HG02759 (cell line): ENCODE measurements around the gene PSME3IP1.
A peak's percentile ranks its signal among the peaks of the same experiment; 100 is the strongest.
"Not testable (repeated sequence)": the region's sequence is repeated elsewhere in the genome, so short reads cannot be mapped to it uniquely, and the experiment has no call there.

Source experiments
- ATAC-seq: cut with Tn5 transposase; IDR thresholded peaks from one replicate; pipeline ENCODE4 v1.9.1; 2021; ENCODE audit warnings: mild to moderate bottlenecking, moderate library complexity; ENCODE audit not compliant: unreplicated experiment

The PSME3IP1 gene

DNA sequence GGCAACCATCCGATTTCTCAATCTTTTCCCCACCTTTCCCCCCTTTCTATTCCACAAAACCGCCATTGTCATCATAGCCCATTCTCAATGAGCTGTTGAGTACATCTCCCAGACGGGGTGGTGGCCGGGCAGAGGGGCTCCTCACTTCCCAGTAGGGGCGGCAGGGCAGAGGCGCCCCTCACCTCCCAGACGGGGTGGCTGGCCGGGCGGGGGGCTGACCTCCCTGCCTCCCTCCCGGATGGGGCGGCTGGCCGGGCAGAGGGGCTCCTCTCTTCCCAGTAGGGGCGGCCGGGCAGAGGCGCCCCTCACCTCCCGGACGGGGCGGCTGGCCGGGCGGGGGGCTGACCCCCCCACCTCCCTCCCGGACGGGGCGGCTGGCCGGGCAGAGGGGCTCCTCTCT lies 14.5 kb upstream of the PSME3IP1 start:
- ATAC-seq, result not testable (repeated sequence)

- ATAC-seq, result no peak
Observed at GRCh38 chr16:57196753-57197152, 10.9 kb upstream of the PSME3IP1 start.

DNA sequence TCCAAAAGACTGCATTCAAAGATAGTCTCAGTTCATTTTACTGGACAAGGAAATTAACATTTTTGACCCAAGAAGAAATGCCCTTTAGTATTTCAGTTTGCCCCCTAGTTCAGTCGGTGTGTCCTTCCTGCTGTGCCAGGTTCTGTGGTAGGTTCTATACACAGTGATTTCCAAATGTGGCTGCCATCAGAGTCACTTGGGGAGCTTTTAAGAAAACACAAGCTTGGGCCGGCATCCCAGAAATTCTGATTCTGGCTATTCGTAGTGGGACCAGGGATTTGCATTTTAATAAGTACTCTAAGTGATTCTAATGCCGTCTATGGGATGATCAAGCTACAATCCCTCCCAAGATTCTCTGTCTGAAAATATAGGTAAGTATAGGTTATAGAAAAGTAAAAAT lies 10.4 kb upstream of the PSME3IP1 start:
- no peak for ATAC-seq

- no peak for ATAC-seq
Observed at GRCh38 chr16:57194512-57194911, 8.7 kb upstream of the PSME3IP1 start.

DNA sequence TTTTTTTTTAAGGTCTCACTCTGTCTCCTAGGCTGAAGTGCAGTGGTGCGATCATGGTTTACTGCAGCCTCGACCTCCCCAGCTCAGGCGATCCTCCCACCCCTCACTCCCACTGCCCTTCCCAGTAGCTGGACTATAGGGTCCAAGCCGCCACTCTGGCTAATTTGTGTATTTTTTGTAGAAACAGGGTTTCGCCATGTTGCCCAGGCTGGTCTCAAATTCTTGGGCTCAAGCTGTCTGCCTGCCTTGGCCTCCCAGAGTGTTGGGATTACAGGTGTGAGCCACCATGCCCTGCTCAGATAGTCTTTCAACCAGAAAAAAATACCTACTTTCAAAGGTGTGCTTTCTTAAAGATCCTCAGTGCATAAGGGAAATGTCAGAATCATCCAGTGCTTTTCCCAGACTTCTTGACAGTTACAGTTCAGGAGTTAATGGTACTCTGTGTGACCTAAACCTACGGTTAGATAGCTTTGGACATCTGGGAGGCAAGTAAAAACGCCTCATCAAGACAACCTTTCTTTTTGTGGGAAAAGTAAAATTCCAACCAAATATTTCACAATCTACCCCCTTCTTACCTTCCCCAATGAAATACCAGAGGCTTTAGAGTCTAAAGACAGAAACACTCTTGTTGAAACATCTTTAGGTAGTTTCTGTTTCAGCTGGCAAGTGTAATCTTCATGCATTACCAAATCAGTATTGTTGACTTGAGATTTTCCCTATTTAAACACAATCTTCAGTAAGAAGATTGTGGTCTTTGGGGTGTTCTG lies 7.1 kb upstream of the PSME3IP1 start:
- no peak for ATAC-seq

GRCh38 chr16:57192146-57192545 lies 6.3 kb upstream of the PSME3IP1 start:
- ATAC-seq, result no peak

DNA sequence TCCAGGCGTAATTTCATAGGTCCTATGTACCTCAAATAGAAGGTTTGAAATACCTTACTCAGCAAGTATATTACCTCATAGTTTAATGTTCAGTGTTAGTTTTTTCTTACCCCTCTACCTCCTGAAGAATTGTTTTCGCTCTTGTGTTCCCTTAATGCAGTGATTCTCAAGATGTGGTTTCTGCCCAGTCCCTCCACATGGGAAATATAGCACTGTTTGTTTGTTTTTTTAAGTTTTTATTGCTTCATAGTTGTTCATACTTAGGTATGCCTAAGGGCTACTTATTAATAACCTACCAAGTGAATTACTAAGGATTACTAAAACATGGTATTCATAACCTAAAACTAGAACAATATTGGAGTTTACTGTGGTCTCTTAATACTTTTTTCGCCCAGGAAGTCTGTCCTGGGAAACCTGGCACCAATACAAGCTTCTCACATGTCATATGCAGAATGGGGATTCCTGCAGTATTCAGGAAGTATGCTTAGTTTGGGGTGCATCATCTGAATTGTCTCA lies 5.3 kb upstream of the PSME3IP1 start:
- no peak for ATAC-seq

DNA sequence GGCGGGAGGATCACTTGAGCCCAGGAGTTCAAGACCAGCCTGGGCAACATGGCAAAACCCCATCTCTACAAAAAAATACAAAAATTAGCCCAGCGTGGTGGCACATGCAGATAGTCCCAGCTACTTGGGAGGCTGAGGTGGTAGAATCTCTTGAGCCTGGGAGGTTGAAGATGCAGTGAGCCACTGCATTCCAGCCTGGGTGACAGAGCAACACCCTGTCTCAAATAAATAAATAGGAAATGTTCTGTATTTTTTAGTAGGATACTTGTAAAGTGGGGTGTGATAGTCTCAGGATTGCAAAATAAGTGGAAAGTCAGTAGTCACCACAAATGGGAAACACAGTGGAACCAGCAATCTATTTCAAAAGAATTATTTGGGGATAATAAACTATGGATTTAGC lies 4.3 kb upstream of the PSME3IP1 start:
- no peak for ATAC-seq

DNA sequence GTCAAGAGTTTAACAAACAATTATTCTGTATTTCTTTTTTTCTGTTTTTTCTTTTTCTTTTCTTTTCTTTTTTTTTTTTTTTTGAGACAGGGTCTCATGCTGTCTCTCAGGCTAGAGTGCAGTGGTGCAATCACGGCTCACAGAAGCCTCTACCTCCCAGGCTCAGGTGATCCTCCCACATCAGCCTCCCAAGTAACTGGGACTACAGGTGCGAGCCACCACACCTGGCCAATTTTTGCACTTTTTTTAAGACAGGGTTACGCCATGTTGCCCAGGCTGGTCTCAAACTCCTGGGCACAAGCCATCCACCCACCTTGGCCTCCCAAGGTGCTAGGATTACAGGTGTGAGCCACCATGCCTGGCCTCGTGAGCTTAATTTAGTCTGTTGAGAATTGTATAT lies 3.7 kb upstream of the PSME3IP1 start:
- not testable (repeated sequence) for ATAC-seq

- ATAC-seq, result no peak
Observed at GRCh38 chr16:57188711-57189002, 2.8 kb upstream of the PSME3IP1 start.

- ATAC-seq, result not testable (repeated sequence)
Observed at GRCh38 chr16:57187902-57188710, 2.3 kb upstream of the PSME3IP1 start.

- ATAC-seq, result no peak
Observed at GRCh38 chr16:57186872-57187854, 1.3 kb upstream of the PSME3IP1 start.

DNA sequence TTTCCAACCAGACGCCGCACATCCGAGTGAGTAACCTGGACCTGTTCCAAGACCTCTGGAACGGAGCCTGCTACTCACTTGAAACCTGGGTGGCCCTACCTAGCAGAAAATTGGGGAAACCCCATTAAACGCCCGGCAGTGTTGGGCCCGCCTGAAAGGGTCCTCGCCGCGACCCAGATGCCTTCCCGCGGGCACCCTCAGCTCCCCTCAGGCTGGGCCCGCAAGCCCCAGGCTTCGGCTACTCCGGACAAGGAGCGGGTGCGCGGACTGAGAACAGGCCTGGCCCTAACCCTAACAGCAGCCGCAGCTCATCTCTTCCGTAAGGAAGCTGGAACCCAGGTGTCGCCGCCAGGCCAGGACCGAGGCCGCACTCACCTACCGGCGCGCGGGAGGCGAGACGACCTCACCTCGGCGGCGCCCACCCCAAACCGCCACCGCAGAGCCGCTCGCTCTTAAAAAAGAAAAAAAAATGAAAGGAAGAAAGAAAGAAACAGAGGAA lies 344 bp downstream of the PSME3IP1 start:
- ATAC-seq, result peak; percentile 34

- ATAC-seq, result no peak
Observed at GRCh38 chr16:57184887-57185445, 873 bp downstream of the PSME3IP1 start.

- no peak for ATAC-seq
Observed at GRCh38 chr16:57184113-57184512, 1.7 kb downstream of the PSME3IP1 start.

DNA sequence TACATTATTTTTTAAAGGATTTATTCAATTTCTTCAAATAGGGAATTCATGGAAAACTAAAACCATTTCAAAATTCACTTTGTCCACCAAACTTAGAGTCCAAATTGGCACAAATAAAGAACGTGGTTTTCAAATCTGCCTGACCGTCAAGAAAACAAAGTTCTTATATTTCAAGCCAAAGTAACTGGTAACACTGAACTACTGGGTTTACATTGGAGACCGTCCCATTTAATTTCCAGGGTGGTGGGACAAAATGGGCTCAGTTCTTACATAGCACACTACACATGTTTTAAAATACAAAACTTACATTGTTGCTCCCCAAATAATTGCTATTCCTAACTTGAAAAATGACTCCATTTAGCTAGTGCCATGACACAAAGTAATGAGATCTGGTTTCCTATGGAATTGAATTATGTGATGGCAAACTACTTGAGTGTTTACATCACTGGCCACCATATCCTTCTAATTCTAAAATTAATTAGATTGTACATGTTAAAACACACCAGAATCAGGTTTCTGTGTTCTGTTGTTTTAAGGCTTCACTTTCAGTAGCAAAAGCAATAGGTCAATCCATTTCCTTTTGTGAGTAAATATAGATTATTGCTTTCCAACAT lies 6.5 kb downstream of the PSME3IP1 start:
- ATAC-seq, result no peak

GRCh38 chr16:57178793-57179212 lies 7.0 kb downstream of the PSME3IP1 start:
- ATAC-seq, result no peak

DNA sequence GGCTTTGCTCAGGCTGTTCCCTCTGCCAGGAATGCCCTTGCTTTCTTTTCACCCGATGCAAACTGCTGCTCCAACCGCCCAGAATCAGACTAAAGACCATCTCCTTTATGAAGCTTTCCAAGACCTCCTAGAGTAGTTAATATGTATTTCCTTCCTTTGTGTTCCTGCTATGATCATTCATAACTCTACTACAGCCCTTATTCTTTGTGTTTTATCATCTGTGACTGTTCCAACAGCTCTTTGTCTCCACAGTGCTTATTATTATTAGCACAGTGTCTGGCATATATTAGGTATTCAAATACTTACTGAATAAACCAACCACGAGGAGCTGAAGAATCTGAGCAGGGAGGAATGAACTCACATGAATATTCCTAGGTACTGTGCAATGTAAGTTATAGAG lies 7.6 kb downstream of the PSME3IP1 start:
- ATAC-seq, result no peak

DNA sequence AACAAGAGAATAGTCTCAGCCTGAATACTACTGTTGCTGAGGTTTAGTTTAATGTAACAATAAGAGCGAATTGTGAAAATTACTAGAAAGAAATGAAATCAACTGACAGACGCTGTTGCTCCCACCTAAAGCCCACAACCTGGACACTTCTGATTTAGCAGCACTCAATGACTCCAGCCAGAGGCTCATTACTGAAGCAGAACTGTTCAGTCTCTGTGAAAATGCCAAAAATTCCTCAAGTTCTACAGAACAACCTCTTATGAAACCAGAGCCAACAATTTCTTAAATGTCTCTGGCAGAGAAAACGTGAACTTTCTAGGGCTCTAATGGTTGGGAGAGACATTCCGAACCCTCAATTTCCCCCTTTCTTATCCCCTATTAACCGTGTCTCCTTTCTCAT lies 9.9 kb downstream of the PSME3IP1 start:
- ATAC-seq, result no peak

DNA sequence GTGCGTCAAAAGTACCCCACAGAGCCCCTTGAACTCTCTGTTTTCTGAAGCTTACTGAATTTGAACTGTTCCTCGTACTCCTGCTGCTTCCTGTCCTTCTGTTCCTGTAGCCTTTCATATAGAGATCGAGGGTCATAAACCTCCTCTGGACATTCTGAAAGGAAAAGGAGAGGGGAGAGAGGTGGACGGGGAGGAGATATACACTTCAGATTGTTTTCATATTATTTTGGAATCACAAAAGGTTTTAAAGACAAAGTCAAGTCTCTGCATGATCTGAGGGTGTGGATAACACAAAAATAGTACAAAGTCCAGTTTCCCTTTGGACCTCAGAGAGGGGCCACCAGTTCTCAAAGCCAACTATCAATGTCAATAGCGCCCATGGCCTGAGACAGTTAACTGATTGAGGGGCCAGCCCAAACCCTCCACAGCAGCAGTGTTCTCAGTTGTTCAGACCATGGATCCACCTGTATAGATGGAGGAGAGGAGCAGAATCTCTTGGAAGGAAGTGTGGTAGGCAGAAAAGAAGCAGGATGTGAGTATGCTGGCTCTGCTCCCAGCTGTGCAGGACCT lies 13.0 kb downstream of the PSME3IP1 start:
- ATAC-seq, result no peak
